Astrocyte of the cerebellum (primary cell): ENCODE data around the gene SH3BP1.
A peak's percentile ranks its signal among the peaks of the same experiment; 100 is the strongest.

ENCODE experiments used
- DNase-seq: peaks from one replicate; pipeline ENCODE4 v3.0.0-alpha.2; 2011; ENCODE audit warnings: low read depth
- H3K4me3 ChIP-seq: 2 replicates; pipeline ENCODE4 v1.5.1; 2011; ENCODE audit warnings: mild to moderate bottlenecking, low read depth, low read length, moderate library complexity
- in situ Hi-C: cut with HindIII; loops from 2 replicates; pipeline ENCODE4 v1.10.0; 2017; ENCODE audit warnings: low sequenced_read_pairs
- TF ChIP-seq, protein P1 (sequence below): IDR thresholded peaks from 2 replicates; pipeline ENCODE4 v1.5.1; 2012; ENCODE audit warnings: low read length, low read depth, moderate library complexity, mild to moderate bottlenecking; ENCODE audit errors: missing control alignments

Gene SH3BP1

DNA sequence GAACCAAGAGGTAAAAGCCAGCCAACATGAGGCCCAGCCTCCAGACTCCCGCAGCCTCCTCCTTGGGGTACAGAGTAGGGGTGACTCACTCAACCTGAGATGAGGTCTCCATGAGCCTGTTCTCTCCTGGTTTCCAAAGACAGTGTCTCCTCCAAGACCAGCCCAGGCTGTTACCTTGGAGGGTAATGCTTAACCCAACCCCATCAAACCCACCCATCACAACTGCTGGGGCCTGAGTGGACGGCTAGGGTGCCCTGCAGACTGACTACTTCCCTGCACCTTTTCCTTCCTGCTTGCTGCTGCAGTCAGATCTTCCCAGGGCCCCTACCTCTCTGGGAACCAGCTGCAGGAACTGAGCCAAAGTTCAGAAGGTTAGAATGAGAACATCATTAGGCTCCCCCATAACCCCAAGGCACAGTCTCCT, 41.5 kb downstream of the SH3BP1 start:
- no peak for DNase-seq
- TF ChIP-seq, protein P1, sequence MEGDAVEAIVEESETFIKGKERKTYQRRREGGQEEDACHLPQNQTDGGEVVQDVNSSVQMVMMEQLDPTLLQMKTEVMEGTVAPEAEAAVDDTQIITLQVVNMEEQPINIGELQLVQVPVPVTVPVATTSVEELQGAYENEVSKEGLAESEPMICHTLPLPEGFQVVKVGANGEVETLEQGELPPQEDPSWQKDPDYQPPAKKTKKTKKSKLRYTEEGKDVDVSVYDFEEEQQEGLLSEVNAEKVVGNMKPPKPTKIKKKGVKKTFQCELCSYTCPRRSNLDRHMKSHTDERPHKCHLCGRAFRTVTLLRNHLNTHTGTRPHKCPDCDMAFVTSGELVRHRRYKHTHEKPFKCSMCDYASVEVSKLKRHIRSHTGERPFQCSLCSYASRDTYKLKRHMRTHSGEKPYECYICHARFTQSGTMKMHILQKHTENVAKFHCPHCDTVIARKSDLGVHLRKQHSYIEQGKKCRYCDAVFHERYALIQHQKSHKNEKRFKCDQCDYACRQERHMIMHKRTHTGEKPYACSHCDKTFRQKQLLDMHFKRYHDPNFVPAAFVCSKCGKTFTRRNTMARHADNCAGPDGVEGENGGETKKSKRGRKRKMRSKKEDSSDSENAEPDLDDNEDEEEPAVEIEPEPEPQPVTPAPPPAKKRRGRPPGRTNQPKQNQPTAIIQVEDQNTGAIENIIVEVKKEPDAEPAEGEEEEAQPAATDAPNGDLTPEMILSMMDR, result no peak
- in situ Hi-C loops, result no loop called here
- H3K4me3 ChIP-seq, result no peak overlapping the region

DNA sequence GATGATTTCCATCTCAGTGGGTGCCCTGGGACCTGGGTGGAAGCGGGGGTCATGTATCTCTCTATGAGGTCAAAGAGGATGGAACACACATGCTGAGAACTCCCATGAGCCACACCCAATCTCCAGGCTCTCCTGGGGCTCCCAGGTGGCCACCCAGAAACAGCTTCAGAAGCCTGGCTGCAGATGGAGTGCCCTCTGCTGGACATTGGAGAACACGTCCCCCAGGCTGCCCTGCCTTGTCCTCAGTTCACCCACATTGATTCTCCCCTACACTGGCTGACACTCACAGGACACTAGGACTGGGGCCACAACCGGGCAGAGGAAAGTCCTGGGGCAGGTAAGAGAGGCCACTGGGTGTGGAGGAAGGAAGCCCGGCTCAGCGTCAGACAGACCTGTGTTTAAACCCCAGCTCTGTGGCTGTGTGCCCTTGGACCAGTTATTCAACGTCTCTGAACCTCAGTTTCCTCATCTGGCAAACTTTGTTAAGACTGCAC, 42.1 kb downstream of the SH3BP1 start:
- peak; percentile 63 for DNase-seq
- H3K4me3 ChIP-seq, result no peak overlapping the region
- in situ Hi-C loops, result no loop called here
- TF ChIP-seq, protein P1, result peak; percentile 90

DNA sequence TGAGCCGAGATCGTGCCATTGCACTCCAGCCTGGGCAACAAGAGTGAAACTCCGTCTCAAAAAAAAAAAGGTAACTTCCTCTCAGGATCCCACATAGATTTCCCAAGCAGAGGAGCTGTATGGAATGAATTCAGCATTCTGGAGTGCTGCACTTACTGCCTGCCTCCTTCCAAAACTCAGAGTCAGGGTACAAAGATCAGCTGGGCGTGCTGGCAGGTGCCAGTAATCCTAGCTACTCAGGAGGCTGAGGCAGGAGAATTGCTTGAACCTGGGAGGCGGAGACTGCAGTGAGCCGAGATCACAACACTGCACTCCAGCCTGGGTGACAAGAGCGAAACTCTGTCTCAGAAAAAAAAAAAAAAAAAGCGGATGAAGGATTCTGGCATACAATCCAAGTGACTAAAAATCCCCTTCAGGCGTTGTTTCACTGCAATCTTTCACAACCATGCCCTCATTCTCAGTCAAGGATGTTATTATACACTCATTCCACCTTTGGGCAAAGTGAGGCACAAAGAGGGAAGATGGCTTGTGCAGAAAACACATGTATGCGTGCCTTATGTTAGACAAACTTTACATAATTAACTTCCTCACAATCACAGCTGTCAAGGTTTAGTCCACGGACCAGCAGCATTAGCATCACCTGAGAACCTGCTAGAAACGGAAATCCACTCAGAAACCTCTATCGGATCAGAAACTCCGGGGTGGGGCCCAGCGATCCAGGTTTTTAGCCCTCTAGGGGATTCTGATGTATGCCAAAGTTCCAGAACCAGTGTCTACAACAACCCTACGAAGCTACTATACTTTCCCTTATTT, 45.5 kb downstream of the SH3BP1 start:
- TF ChIP-seq, protein P1, result no peak
- DNase-seq, result no peak
- H3K4me3 ChIP-seq, result no peak overlapping the region

DNA sequence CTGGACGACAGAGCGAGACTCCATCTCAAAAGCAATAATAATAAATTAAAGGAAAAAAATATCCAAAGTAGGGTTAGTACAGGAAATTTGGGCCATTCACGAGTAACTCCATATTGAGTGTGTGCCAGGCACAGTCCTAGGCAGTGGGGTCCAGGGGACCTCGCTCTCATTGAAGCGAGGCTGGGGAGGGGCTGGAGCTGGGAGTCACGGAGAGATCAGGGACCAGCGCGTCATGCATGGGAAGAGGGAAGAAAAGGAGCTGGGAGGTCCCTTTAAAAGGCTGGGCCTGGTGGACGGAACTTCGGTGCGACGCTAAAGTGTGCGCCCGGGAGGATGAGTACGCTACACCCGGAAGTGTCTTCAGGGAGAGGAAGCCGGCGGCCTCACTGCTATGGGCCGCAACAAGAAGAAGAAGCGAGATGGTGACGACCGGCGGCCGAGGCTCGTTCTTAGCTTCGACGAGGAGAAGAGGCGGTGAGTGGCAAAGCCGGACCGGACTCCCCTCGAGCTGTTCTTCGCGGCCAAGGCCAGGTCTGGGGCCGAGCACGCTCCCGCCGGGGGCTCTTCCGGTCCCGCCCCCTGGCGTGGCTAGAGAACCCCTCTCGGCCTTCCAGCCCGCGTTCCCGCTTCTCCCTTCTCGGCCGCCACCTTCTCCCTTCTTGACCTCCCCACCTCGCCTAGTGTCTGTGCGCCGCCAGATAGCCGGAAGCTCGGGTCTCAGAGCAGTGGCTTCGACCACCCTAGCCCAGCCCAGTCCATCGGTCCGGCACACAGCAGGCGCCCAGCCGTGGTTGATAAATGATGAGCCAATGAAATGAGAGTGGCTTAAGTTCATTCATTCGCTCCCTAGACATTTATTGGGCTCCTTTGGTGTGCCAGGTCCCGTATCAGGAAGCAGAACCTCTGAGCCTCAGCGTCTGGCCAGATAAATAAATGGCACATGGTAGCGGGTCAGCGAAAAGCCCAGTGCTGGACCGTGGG, 46.8 kb downstream of the SH3BP1 start, which contains the start of gene NOL12:
Gene NOL12 (plus strand): TSS at position 342 of the 981 bp plus-strand sequence. CDS start 50 bp downstream, at position 392.
- peak within 1 kb of the TSS; percentile 82 for H3K4me3 ChIP-seq
- in situ Hi-C loops, result no loop called here
- TF ChIP-seq, protein P1, result no peak
- peak; percentile 66 for DNase-seq

More for the DNA sequence above, 45.5 kb downstream of the SH3BP1 start:
- in situ Hi-C loops, result no loop called here

DNA sequence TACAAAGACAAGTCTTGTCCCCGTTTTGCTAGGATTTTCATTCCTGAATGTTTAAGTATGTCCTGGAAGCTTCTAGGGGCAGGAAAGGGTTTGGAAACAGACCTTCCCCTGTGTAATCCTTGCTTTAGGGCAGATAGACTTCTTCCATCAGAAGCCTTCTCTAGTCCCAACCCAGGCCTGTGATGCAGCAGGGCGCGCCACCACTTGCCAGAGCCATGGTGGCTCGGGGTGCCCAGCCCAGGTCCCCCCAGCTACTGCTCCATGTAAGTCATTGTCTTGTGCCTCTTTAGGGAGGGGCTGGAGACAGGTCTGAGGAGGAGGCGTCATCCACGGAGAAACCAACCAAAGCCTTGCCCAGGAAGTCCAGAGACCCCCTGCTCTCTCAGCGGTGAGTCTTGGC, 50.9 kb downstream of the SH3BP1 start:
- no peak overlapping the region for H3K4me3 ChIP-seq
- in situ Hi-C loops, result no loop called here
- no peak for DNase-seq
- TF ChIP-seq, protein P1, result no peak

DNA sequence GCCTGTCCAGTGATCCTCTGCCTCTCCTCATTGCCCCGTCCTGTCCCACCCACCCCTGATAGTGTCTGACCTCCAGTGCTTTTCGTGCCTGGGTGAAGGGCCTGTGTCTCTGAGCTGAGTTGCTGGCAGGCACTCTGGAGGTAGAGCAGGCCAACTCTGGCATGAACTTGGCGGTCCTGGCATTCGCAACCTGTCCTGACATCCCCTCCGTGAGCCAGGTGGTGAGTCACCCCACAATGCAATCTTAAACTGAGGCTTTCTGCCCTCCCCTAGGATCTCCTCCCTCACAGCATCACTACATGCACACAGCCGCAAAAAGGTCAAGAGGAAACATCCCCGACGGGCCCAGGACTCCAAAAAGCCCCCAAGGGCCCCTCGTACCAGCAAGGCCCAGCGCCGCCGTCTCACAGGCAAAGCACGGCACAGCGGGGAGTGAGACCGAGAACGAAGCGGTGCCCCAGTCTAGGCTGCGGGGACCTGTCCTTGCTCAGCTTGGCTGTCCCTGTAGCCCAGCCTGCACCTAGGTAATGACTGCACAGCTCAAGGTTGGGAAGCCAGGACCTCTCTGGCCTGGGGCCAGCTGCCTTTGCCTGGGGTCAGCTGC, 51.5 kb downstream of the SH3BP1 start:
- in situ Hi-C loops, result no loop called here
- no peak overlapping the region for H3K4me3 ChIP-seq

More for the DNA sequence above, 51.5 kb downstream of the SH3BP1 start:
- no peak for DNase-seq
- TF ChIP-seq, protein P1, result no peak
